Tongue (tissue), 2 donors: ENCODE data around the gene LAPTM4A. TPM values are rescaled to one million over a fixed set of nuclear protein-coding genes. Genes with fewer than 3 reads are reported as not detected.
"Not testable (repeated sequence)": the region's sequence is repeated elsewhere in the genome, so short reads cannot be mapped to it uniquely, and the experiment has no call there.

Source experiments
- DNase-seq: peaks from one replicate; pipeline ENCODE4 v3.0.0-alpha.2; 2015
- total RNA-seq: library from RNA; depleted of rRNA; stranded (reverse); fragments of >200 nt; gene quantifications from one replicate; pipeline ENCODE4 v1.2.3, GENCODE V29; 2014

Gene LAPTM4A
- total RNA-seq, 1 donor from 2014 or later: 190 TPM

- DNase-seq: peak; percentile 80
Observed at GRCh38 chr2:20050646-20051531, 539 bp downstream of the LAPTM4A start.

- peak; percentile 86 for DNase-seq
Observed at GRCh38 chr2:20050104-20050645, 1.3 kb downstream of the LAPTM4A start.

GRCh38 chr2:20049637-20050036 is 1.8 kb downstream of the LAPTM4A start:
- DNase-seq: peak; percentile 45

- DNase-seq: no peak
Observed at GRCh38 chr2:20048488-20049448, 2.7 kb downstream of the LAPTM4A start.

- DNase-seq: not testable (repeated sequence)
Observed at GRCh38 chr2:20045712-20046292, 5.6 kb downstream of the LAPTM4A start.

- no peak for DNase-seq
Observed at GRCh38 chr2:20044778-20045177, 6.7 kb downstream of the LAPTM4A start.

GRCh38 chr2:20042531-20042930 is 8.9 kb downstream of the LAPTM4A start:
- DNase-seq: no peak

GRCh38 chr2:20040489-20041172 is 10.8 kb downstream of the LAPTM4A start:
- no peak for DNase-seq

GRCh38 chr2:20037660-20038059 is 13.8 kb downstream of the LAPTM4A start:
- no peak for DNase-seq

GRCh38 chr2:20035955-20036666 is 15.3 kb downstream of the LAPTM4A start:
- DNase-seq: no peak

- DNase-seq: no peak
Observed at GRCh38 chr2:20034821-20035220, 16.6 kb downstream of the LAPTM4A start.

- no peak for DNase-seq
Observed at GRCh38 chr2:20034218-20034617, 17.2 kb downstream of the LAPTM4A start.

GRCh38 chr2:20033322-20033721 is 18.1 kb downstream of the LAPTM4A start:
- no peak for DNase-seq

- DNase-seq: no peak
Observed at GRCh38 chr2:20030224-20030623, 21.2 kb downstream of the LAPTM4A start.

- DNase-seq: no peak
Observed at GRCh38 chr2:20027705-20028434, 23.6 kb downstream of the LAPTM4A start.

- DNase-seq: no peak
Observed at GRCh38 chr2:20027260-20027677, 24.2 kb downstream of the LAPTM4A start.

GRCh38 chr2:20025065-20025786 is 26.2 kb downstream of the LAPTM4A start:
- DNase-seq: no peak

GRCh38 chr2:20023688-20024087 is 27.7 kb downstream of the LAPTM4A start:
- no peak for DNase-seq

- no peak for DNase-seq
Observed at GRCh38 chr2:20021405-20022009, 29.9 kb downstream of the LAPTM4A start.
